ENCODE data around the gene TOGARAM2.

The TOGARAM2 gene

DNA sequence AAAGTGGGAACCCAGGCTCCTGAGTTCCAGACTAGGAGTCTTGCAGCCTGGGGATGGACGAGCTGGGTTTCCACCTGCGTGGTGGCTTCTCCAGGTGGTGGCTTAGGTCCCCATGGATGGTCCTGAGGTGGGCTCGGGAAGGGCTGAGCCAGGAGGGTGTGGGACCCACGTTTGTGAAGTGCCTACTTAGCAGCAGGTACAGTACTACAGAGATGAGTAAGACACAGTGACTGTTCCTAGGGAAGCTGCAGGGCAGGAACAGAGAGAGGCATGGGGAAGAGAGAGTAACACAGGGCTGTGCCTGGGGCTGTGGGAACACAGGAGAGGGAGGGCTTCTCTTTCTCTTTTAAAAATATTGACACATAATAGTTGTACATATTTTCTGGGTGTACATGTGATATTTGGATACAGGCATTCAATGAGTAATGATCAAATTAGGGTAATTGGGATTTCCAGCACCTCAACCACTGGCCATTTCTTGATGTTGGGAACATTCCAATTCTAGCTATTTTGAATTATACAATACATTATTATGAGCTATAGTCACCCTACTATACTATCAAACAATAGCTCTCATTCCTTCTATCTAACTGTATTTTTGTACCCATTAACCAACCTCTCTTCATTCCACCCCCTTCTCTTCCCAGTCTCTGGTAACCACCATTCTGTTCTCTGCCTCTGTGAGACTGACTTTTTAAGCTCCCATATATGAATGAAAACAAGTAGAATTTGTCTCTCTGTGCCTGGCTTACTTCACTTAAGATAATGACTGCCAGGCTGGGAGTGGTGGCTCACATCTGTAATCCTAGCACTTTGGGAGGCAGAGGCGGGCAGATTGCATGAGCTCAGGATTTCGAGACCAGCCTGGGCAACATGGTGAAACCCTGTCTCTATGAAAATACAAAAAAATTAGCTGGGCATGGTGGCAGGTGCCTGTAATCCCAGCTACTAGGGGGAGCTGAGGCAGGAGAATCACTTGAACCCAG lies 15.0 kb downstream of the TOGARAM2 start:
- no peak for DNase-seq (ENCODE audit: low spot score)
- TF ChIP-seq, protein P1, sequence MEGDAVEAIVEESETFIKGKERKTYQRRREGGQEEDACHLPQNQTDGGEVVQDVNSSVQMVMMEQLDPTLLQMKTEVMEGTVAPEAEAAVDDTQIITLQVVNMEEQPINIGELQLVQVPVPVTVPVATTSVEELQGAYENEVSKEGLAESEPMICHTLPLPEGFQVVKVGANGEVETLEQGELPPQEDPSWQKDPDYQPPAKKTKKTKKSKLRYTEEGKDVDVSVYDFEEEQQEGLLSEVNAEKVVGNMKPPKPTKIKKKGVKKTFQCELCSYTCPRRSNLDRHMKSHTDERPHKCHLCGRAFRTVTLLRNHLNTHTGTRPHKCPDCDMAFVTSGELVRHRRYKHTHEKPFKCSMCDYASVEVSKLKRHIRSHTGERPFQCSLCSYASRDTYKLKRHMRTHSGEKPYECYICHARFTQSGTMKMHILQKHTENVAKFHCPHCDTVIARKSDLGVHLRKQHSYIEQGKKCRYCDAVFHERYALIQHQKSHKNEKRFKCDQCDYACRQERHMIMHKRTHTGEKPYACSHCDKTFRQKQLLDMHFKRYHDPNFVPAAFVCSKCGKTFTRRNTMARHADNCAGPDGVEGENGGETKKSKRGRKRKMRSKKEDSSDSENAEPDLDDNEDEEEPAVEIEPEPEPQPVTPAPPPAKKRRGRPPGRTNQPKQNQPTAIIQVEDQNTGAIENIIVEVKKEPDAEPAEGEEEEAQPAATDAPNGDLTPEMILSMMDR (IDR thresholded peaks at IDR 0.05; ENCODE audit: borderline replicate concordance, control extremely low read depth, extremely low read depth, insufficient read depth, missing control alignments), result no peak
- in situ Hi-C loops (cut with MboI; ENCODE audit: low sequenced_read_pairs, unreplicated experiment), result no loop called here

DNA sequence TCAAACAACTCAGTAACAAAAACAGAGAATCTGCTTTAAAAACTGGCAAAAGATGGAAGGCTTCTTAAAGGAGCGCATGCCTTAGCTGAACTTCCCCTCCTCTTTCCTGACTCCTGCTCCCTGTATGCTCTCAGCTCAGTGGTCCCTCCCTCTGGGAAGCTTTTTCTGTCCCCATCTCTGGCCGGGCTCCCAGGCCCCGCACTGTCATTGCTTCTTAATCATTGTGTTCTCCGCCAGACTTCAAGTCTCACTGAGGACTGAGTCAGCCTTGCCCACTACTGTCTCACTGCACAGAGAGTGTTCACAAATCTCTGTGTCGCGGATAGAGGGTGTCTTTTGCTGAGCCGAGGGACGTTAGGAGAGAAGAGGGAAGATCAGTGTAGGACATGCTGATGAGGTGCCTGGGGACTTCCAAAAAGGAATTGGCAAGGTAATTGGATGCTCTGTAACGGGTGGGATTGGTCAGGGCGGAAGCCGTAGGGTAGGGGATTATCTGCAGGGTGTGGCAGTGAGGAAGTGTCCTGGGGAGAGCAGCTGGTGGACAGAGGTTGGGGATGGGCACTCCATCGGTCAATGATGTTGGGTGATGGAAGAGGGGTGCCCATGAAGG lies 16.2 kb downstream of the TOGARAM2 start:
- TF ChIP-seq, protein P1 (IDR thresholded peaks at IDR 0.05; ENCODE audit: borderline replicate concordance, control extremely low read depth, extremely low read depth, insufficient read depth, missing control alignments), result no peak
- DNase-seq (ENCODE audit: low spot score), result no peak
- in situ Hi-C loops (cut with MboI; ENCODE audit: low sequenced_read_pairs, unreplicated experiment), result no loop called here

DNA sequence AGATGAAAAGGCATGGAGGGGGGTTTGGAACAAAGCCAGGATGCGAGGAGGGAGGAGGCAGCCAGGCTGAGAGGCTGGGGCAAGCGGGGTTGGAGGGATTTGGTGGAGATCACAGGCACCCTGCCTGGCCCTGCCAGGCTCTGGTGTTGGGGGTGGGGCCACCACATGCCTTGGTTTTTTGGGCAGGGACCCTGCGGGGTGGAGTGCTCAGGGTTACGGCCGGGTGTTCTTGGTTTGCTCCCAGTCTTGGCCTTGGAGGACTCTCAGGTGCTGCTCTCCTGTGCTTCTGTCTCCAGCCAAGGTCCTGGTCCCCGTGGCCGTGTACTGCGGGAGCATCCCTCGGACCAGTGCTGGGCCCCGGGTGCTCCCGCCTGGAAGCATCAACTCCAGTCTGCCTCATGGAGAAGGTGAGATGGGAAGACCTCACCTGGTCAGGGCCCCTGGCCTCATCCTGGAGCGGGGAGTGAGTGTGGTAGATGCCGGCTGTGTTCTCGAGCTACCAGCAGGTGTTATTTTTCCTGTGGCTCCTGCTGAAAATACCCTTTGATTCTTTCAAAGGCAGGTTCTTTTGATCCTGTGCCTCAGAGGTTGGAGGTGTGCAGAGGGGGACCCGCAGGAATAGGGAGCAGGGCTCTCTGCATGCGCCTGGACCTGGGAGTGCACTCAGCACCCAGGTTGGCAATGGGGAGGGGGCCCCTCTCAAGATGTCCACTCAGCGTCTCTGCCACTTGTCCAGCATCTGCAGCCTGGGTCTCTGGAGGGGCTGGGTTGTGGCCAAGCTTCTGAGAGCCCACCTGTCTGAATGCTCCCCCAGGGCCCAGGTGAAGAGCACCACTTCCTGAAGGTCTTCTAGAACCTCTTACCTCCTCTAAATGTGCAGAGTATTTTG lies 17.0 kb downstream of the TOGARAM2 start:
- TF ChIP-seq, protein P1 (IDR thresholded peaks at IDR 0.05; ENCODE audit: borderline replicate concordance, control extremely low read depth, extremely low read depth, insufficient read depth, missing control alignments), result no peak
- in situ Hi-C loops (cut with MboI; ENCODE audit: low sequenced_read_pairs, unreplicated experiment), result no loop called here

DNA sequence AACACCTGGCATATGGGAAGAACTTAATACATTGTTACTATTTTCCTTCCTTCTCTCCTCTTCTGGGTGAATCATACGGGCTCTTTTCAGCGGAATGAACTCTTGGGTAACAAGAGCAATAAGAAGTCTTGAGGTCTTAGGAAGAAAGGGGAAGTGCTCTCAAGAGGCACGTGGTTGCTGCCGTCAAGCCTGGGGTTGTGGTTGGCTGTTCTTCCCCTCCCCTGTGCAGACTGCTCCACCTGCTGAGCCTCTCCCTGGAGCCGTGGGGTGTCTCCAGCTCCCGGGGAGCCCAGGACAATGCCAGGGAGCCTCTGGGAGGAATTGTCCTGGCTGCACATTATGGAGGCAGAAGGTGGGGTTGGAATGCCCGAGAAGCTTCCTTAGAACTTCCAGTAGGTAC lies 19.4 kb downstream of the TOGARAM2 start:
- in situ Hi-C loops (cut with MboI; ENCODE audit: low sequenced_read_pairs, unreplicated experiment), result no loop called here
- TF ChIP-seq, protein P1 (IDR thresholded peaks at IDR 0.05; ENCODE audit: borderline replicate concordance, control extremely low read depth, extremely low read depth, insufficient read depth, missing control alignments), result no peak
- DNase-seq (ENCODE audit: low spot score), result peak; percentile 83

More for the DNA sequence above, 17.0 kb downstream of the TOGARAM2 start:
- DNase-seq (ENCODE audit: low spot score), result no peak

DNA sequence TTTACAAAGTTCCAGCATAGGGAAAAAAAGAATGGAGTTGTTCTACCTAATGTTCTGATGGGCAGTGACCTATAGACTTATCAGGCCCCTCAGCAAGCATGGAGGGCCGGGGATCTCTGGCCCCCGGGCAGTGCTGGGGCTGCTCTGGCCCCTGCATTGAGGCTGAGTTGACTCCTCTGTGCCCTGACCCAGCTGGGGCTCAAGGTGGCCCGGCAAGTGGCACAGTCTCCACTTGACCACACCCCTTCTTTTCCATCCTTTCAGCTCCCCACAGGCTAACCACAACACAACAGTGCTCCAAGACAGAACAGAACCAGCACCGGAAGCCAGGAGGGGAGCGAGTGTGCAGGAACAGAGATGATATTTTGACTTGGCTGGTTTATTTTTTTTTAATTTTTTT lies 19.9 kb downstream of the TOGARAM2 start:
- in situ Hi-C loops (cut with MboI; ENCODE audit: low sequenced_read_pairs, unreplicated experiment), result no loop called here
- TF ChIP-seq, protein P1 (IDR thresholded peaks at IDR 0.05; ENCODE audit: borderline replicate concordance, control extremely low read depth, extremely low read depth, insufficient read depth, missing control alignments), result no peak
- no peak for DNase-seq (ENCODE audit: low spot score)

DNA sequence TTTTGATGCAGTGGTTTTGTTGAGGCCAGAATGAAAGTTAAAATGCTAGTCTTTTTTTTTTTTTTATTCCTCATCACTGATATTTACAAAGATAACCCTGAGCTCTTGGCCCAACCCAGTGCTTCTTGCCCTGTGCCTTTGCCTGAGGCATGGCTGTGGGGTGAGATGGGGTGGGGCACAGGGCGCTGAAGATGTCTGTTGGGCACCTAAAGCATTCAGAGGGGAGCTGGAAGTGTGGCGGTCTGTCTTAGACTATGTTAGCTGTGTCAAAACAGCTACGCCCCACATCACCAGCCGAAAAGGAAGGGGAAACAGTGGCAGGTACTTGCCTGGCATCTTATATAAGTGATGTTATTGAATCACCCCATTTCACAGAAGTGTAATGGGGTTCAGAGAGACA lies 20.7 kb downstream of the TOGARAM2 start:
- in situ Hi-C loops (cut with MboI; ENCODE audit: low sequenced_read_pairs, unreplicated experiment), result no loop called here
- TF ChIP-seq, protein P1 (IDR thresholded peaks at IDR 0.05; ENCODE audit: borderline replicate concordance, control extremely low read depth, extremely low read depth, insufficient read depth, missing control alignments), result no peak
- DNase-seq (ENCODE audit: low spot score), result no peak

All from GM13976 (cell line).